Body of pancreas (tissue), 4 donors: ENCODE results near the gene KNDC1. TPM values are rescaled to one million over a fixed set of nuclear protein-coding genes. Genes with fewer than 3 reads are reported as not detected.
"Not testable (repeated sequence)": the region's sequence is repeated elsewhere in the genome, so short reads cannot be mapped to it uniquely, and the experiment has no call there.

Source experiments
- ATAC-seq: fragments of 150-250 bp; one replicate; pipeline ENCODE4 v1.9.1; 2016
- DNase-seq, 4 donors: peaks; one replicate each; pipeline ENCODE4 v3.0.0-alpha.2; 2019
- H3K27ac ChIP-seq, 4 donors: fragments of 200-600 bp; sonication (generic); 1 replicate in 3 of 4; 2 replicates in 1 of 4; pipeline versions ENCODE4 v1.5.1 to v1.6.1; 2016 to 2019; ENCODE audit warnings: mild to moderate bottlenecking in 1 of 4, mixed read lengths in 1 of 4, moderate library complexity in 1 of 4
- H3K27me3 ChIP-seq, 2 donors: fragments of 200-600 bp; sonication (generic); one replicate each; pipeline ENCODE4 v1.6.0; 2016; ENCODE audit warnings: mild to moderate bottlenecking in 1 of 2
- H3K36me3 ChIP-seq, 2 donors: fragments of 200-600 bp; sonication (generic); replicated peaks in 1 of 2; 2 replicates each; pipeline ENCODE4 v1.5.1; 2016; ENCODE audit warnings: low read depth in 2 of 2; ENCODE audit not compliant: insufficient read depth in 1 of 2
- H3K4me1 ChIP-seq: fragments of 200-600 bp; sonication (generic); one replicate; pipeline ENCODE4 v1.6.0; 2016
- H3K4me3 ChIP-seq, 2 donors: fragments of 200-600 bp; sonication (generic); 1 replicate in 1 of 2; 2 replicates in 1 of 2; pipeline ENCODE4 v1.5.1; 2016 to 2019
- H3K9me3 ChIP-seq, 3 donors: fragments of 200-600 bp; sonication (generic); 1 replicate in 2 of 3; 2 replicates in 1 of 3; pipeline ENCODE4 v1.5.1; 2016
- POLR2A ChIP-seq, 3 donors: fragments of 450-650 bp; IDR thresholded peaks; one replicate each; pipeline ENCODE4 v1.6.1; 2016; ENCODE audit warnings: antibody characterized with exemption in 3 of 3, mild to moderate bottlenecking in 2 of 3
- WGBS, 2 donors: methylation state at CpG; one replicate each; pipeline ENCODE4 v1.1.5; 2017; 5-methylcytosine and 5-hydroxymethylcytosine counted together
- intact Hi-C: fragments of 100-400 bp; cut with DNase I; formaldehyde crosslinking; loops from one replicate; pipeline ENCODE4 v1.15.1; 2023
- total RNA-seq, 2 donors: library from RNA; depleted of rRNA; stranded (reverse); fragments of >200 nt; gene quantifications; one replicate each; pipeline ENCODE4 v1.1.0, GENCODE V29; 2016
- TF ChIP-seq, protein P1 (sequence below), 7 experiments: fragments of 450-650 bp in 4 of 7; fragments of 200-600 bp in 3 of 7; sonication (generic) in 3 of 7; IDR thresholded peaks; one replicate each; pipeline ENCODE4 v1.5.1; 2016 to 2019; ENCODE audit warnings: antibody characterized with exemption in 7 of 7

The KNDC1 gene
- total RNA-seq, 2 donors from 2014 or later: 0.52 to 3.3 TPM

DNA sequence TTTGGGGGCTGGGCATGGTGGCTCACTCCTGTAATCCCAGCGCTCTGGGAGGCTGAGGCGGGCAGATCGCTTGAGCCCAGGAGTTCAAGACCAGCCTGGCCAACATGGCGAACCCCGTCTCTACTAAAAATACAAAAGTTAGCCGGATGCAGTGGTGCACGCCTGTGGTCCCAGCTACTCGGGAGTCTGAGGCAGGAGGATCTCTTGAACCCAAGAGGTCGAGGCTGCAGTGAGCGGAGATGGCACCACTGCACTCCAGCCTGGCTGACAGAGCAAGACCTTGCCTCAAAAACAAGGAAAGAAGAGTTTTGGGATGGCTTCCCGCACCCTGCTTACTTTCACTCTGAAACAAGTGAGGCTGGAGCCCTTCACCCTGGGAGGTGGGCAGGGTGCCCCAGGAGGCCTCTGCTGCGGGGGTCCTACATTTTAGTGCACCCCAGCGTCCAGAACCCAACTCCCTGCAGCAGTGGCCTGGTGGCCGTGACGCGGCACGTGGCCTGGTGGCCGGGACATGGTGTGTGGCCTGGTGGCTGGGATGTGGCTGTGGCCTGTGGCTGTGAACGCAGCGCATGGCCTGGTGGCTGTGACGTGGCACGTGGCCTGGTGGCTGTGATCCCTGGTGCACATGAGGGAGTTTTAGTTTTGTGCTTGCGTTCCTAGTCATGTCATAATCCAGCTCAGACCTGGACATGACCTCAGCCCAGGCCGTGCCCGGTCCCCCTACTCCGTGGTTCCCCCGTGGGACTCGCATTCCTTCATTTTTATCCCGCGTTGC, 9.3 kb downstream of the KNDC1 start:
- no peaks in the 10 kb centered on the region for H3K36me3 ChIP-seq
- no peak overlapping the region for H3K4me3 ChIP-seq
- intact Hi-C loops: no loop called here
- ATAC-seq (no peak), DNase-seq (no peak)
- H3K27me3 ChIP-seq: no peaks in the 10 kb centered on the region
- no peak for TF ChIP-seq POLR2A (IDR thresholded peaks at IDR 0.05)
- TF ChIP-seq, protein P1, sequence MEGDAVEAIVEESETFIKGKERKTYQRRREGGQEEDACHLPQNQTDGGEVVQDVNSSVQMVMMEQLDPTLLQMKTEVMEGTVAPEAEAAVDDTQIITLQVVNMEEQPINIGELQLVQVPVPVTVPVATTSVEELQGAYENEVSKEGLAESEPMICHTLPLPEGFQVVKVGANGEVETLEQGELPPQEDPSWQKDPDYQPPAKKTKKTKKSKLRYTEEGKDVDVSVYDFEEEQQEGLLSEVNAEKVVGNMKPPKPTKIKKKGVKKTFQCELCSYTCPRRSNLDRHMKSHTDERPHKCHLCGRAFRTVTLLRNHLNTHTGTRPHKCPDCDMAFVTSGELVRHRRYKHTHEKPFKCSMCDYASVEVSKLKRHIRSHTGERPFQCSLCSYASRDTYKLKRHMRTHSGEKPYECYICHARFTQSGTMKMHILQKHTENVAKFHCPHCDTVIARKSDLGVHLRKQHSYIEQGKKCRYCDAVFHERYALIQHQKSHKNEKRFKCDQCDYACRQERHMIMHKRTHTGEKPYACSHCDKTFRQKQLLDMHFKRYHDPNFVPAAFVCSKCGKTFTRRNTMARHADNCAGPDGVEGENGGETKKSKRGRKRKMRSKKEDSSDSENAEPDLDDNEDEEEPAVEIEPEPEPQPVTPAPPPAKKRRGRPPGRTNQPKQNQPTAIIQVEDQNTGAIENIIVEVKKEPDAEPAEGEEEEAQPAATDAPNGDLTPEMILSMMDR (IDR thresholded peaks at IDR 0.05): no peak
- WGBS, 2 donors: 85 to 86% methylated on average over 18 to 30 of the region's 30 CpGs
- H3K9me3 ChIP-seq: no peaks in the 10 kb centered on the region
- H3K27ac ChIP-seq: no peak overlapping the region
- H3K4me1 ChIP-seq: no peaks in the 10 kb centered on the region

DNA sequence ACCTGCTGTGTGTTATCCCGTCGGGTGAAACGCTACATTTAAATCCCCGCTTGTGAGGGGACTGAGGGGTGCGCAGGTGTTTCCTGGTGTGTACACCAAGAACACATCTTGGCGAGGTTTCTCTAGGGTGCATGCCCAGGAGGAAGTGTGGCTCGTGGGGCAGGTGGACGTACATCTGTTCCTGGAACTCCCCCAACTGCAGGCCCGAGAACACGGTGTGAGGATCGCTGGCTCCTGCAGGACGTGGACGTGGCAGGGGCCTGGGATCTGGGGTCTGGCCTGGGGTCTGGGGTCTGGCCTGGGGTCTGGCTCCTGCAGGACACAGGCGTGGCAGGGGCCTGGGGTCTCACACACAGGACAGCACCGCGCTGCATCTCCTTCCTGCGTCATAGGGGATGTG, 10.1 kb downstream of the KNDC1 start:
- Histone ChIP-seq H3K4me3 (no peak overlapping the region), H3K36me3 (no peaks in the 10 kb centered on the region), H3K27ac (no peak overlapping the region), H3K27me3 (no peaks in the 10 kb centered on the region), H3K9me3 (no peaks in the 10 kb centered on the region), H3K4me1 (no peaks in the 10 kb centered on the region)
- ATAC-seq (no peak), DNase-seq (no peak)
- no peak for TF ChIP-seq POLR2A (IDR thresholded peaks at IDR 0.05)
- TF ChIP-seq, protein P1 (IDR thresholded peaks at IDR 0.05): no peak
- WGBS, 2 donors: 68 to 83% methylated on average over 17 of the region's 17 CpGs
- intact Hi-C loops: no loop called here

DNA sequence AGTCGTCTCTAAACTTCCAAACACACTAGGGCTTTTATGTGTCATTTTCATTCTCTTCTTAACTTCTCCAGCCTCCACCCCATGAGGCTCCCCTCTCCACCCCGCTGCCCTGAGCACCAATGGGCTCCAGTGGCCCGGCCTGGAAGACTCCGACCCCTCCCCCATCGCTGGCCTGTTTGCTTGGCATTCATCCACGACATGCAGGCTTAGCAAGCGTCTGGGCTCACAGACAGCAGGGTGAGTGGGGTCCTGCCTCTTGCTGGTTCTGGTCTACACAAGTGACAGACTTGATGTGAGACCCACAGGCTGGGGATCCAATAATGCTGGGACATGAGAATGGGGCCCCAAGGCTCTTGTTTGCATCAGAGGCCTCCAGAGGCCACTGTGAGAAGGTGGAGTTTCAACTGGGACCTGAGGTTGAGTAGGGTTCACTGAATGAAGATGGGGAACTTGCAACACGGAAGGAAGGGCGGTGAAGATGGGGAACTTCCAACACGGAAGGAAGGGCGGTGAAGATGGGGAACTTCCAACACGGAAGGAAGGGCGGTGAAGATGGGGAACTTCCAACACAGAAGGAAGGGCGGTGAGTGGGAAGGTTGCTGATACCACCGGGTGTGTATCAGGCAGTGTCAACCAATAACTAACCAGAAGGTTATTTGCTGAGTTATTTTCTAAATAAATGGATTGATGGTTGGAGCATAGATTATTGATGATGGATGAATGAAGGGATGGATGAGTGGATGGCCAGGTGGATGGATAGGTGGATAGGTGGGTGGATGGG, 14.0 kb downstream of the KNDC1 start:
- ATAC-seq (no peak), DNase-seq (no peak)
- WGBS, 2 donors: 71 to 74% methylated on average over 15 of the region's 15 CpGs
- no peaks in the 10 kb centered on the region for H3K36me3 ChIP-seq
- H3K4me1 ChIP-seq: no peaks in the 10 kb centered on the region
- no peak overlapping the region for H3K4me3 ChIP-seq
- no peak overlapping the region for H3K27ac ChIP-seq
- TF ChIP-seq, protein P1 (IDR thresholded peaks at IDR 0.05): no peak
- no peak for TF ChIP-seq POLR2A (IDR thresholded peaks at IDR 0.05)
- no peaks in the 10 kb centered on the region for H3K27me3 ChIP-seq
- H3K9me3 ChIP-seq: no peaks in the 10 kb centered on the region
- intact Hi-C loops: no loop called here

DNA sequence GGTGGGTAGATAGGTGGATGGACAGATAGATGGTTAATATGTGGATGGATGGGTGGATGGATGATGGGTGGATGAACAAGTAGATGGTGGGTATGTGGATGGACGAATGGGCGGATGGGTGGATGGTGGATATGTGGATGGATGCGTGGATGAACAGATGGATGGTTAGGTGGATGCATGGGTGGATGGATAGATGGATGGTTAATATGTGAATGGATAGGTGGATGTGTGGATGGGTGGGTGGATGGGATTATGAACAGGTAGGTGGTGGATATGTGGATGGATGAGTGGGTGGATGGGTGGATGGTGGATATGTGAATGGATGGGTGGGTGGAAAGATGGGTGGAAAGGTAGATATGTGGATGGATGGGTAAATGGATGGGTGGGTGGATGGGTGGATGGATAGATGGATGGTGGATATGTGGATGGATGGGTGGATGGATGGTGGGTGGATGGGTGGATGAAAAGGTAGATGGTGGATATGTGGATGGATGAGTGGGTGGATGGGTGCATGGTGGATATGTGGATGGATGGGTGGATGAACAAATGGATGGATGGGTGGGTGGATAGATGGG, 14.8 kb downstream of the KNDC1 start:
- Histone ChIP-seq H3K4me1 (no peaks in the 10 kb centered on the region), H3K36me3 (no peaks in the 10 kb centered on the region), H3K9me3 (no peaks in the 10 kb centered on the region), H3K4me3 (no peak overlapping the region), H3K27me3 (no peaks in the 10 kb centered on the region), H3K27ac (no peak overlapping the region)
- no peak for TF ChIP-seq POLR2A (IDR thresholded peaks at IDR 0.05)
- TF ChIP-seq, protein P1 (IDR thresholded peaks at IDR 0.05): no peak
- DNase-seq (no peak), ATAC-seq (no peak)
- 47 to 65% methylated on average over 3 of the region's 3 CpGs for WGBS, 2 donors
- intact Hi-C loops: no loop called here

DNA sequence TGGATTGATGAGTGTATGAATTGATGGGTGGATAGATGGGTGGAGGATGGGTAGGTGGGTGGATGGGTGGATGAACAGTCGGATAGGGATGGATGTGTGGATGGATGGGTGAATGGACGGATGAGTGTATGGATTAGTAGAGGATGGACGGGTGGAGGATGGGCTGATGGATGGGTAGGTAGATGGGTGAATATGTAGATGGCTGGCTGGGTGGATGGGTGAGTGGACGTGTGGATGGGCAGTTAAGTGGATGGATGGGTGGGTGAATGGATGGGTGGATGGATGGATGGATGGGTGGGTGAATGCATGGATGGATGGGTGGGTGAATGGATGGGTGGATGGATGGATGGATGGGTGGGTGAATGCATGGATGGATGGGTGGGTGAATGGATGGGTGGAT, 15.6 kb downstream of the KNDC1 start:
- intact Hi-C loops, H3K27ac ChIP-seq, H3K4me3 ChIP-seq, H3K27me3 ChIP-seq, H3K36me3 ChIP-seq, DNase-seq, H3K4me1 ChIP-seq, H3K9me3 ChIP-seq, ATAC-seq: not testable (repeated sequence)
- WGBS, 2 donors: 57 to 63% methylated on average over 4 of the region's 4 CpGs
